Mesothelial cell of epicardium (in vitro differentiated cells): Measurements from ENCODE around the gene MDH2. TPM values are rescaled to one million over a fixed set of nuclear protein-coding genes. Genes with fewer than 3 reads are reported as not detected.
A peak's percentile ranks its signal among the peaks of the same experiment; 100 is the strongest.

Experiments
- DNase-seq, 2 experiments: peaks; one replicate each; pipeline ENCODE4 v3.0.0; 2021; ENCODE audit warnings: low spot score in 2 of 2; ENCODE audit not compliant: unreplicated experiment in 2 of 2
- H3K27ac Mint-ChIP-seq: 2 replicates; pipeline ENCODE4 v1.8.0; 2021; ENCODE audit warnings: mixed read lengths
- H3K27me3 Mint-ChIP-seq: 2 replicates; pipeline ENCODE4 v1.8.0; 2021; ENCODE audit warnings: low read depth, mixed read lengths
- H3K36me3 Mint-ChIP-seq: 2 replicates; pipeline ENCODE4 v1.8.0; 2021; ENCODE audit warnings: mixed read lengths
- H3K4me1 Mint-ChIP-seq: 2 replicates; pipeline ENCODE4 v1.8.0; 2021; ENCODE audit warnings: mixed read lengths
- H3K4me3 Mint-ChIP-seq: 2 replicates; pipeline ENCODE4 v1.8.0; 2021; ENCODE audit warnings: mild to moderate bottlenecking, moderate library complexity, mixed read lengths
- H3K9me3 Mint-ChIP-seq: 2 replicates; pipeline ENCODE4 v1.8.0; 2021; ENCODE audit warnings: mixed read lengths
- total RNA-seq: library from RNA; stranded (reverse); gene quantifications from 3 replicates; pipeline ENCODE4 v1.2.1, GENCODE V29; 2021
- TF ChIP-seq, protein P1 (sequence below): fragments of 200-600 bp; sonication (generic); IDR thresholded peaks from one replicate; pipeline ENCODE4 v1.5.0; 2021; ENCODE audit warnings: antibody characterized with exemption; ENCODE audit not compliant: unreplicated experiment

MDH2 gene
- total RNA-seq, 1 donor from 2014 or later, result 133 TPM

DNA sequence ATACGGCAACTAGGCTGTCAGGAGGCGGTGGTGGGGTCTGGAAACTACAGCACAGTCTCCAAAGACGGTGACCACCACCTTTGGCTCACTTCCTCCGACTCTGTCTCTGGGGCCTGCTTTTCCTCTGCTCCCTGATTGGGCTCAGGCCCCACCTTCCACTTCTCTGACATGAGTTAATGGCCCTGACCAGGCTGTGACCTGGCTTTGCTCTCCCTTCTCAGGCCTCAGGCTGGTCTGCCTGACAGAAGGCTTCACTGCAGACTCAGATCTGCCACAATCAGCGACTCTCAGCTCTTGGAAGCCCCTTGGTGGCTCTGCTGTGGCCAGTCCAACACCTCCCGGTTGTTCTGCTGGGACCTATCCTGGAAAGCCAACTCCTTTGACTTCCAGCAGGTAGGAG is 7.8 kb upstream of the MDH2 start:
- peaks cover 3% of the 10 kb centered on the region for H3K4me1 Mint-ChIP-seq
- TF ChIP-seq, protein P1, sequence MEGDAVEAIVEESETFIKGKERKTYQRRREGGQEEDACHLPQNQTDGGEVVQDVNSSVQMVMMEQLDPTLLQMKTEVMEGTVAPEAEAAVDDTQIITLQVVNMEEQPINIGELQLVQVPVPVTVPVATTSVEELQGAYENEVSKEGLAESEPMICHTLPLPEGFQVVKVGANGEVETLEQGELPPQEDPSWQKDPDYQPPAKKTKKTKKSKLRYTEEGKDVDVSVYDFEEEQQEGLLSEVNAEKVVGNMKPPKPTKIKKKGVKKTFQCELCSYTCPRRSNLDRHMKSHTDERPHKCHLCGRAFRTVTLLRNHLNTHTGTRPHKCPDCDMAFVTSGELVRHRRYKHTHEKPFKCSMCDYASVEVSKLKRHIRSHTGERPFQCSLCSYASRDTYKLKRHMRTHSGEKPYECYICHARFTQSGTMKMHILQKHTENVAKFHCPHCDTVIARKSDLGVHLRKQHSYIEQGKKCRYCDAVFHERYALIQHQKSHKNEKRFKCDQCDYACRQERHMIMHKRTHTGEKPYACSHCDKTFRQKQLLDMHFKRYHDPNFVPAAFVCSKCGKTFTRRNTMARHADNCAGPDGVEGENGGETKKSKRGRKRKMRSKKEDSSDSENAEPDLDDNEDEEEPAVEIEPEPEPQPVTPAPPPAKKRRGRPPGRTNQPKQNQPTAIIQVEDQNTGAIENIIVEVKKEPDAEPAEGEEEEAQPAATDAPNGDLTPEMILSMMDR, result no peak
- DNase-seq, result no peak
- no peak overlapping the region for H3K27ac Mint-ChIP-seq
- no peak overlapping the region for H3K4me3 Mint-ChIP-seq
- no peaks in the 10 kb centered on the region for H3K9me3 Mint-ChIP-seq
- H3K27me3 Mint-ChIP-seq, result no peaks in the 10 kb centered on the region
- peaks cover 2% of the 10 kb centered on the region for H3K36me3 Mint-ChIP-seq

DNA sequence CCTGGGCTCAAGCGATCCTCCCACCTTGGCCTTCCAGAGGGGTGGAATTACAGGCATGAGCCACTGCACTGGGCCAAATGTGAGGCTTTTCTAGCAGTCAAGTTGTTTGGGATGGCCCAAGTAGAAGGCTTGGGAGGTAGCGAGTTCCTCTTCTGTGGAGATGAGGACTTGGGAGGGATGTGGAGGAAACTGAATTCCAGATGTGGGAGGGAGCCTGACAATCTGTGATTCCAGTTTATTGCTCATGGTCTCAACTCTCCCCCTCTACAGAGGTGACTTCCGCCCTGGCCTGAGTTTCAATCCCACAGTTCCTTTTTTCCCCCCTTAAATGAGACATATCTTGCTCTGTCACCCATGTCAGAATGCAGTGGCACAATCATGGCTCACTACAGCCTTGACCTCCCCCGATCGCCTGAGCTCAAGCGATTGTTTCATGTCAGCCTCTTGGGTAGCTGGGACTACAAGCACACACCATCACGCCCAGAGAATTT is 3.5 kb upstream of the MDH2 start:
- no peak for DNase-seq
- H3K36me3 Mint-ChIP-seq, result peaks cover 2% of the 10 kb centered on the region
- H3K4me1 Mint-ChIP-seq, result peaks cover 17% of the 10 kb centered on the region
- TF ChIP-seq, protein P1, result no peak
- H3K27ac Mint-ChIP-seq, result no peak overlapping the region
- H3K4me3 Mint-ChIP-seq, result no peak overlapping the region
- no peaks in the 10 kb centered on the region for H3K27me3 Mint-ChIP-seq
- no peaks in the 10 kb centered on the region for H3K9me3 Mint-ChIP-seq

DNA sequence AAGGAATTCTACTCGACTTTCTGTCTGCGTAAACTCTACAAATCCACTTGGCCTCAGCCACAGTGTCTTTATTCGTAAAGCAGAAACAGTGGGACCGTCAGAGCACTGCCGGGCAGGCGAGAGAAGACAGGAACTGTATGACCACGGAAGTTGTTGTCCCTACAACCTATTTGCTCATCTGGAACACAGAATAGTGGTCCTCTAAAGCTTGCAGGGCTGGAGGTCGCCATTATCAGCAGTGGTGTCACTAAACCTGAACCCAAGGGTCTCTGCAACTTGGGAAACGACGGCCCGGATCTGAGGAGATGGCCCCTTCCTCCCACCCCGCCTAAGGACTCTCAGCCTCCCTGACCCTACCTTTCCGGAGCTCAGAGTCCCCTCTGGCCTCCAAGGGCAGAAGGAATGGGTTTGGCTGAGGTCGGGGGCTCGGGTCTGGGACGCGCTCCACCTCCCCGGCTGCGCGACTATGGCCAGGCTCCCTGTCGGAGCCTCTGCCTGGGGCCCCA is 548 bp upstream of the MDH2 start:
- Mint-ChIP-seq H3K9me3 (no peaks in the 10 kb centered on the region), H3K36me3 (peaks cover 3% of the 10 kb centered on the region), H3K4me3 (peak overlapping the region; percentile 99), H3K27me3 (no peaks in the 10 kb centered on the region), H3K4me1 (peaks cover 19% of the 10 kb centered on the region), H3K27ac (peak overlapping the region; percentile 99)
- no peak for DNase-seq
- TF ChIP-seq, protein P1, result no peak

DNA sequence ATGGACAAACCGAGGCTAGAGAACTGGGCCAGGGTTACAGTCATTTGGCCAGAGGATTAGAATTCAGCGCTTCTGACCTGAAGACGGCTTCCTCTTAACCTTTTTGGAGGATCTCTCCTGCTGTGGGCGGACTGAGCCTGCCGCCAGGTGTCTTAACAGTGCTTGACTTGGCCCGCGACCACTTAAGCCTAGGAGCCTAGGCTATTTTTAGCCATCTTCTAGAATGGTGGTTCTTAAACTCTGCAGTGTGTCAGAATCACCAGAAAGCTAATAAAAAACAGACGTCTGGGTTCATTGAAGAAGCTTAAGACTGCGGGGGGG is 722 bp downstream of the MDH2 start:
- DNase-seq, result peak in 1 of 2 experiments; percentile 38
- Mint-ChIP-seq H3K27ac (peak overlapping the region; percentile 97), H3K4me1 (peaks cover 19% of the 10 kb centered on the region), H3K27me3 (no peaks in the 10 kb centered on the region), H3K4me3 (peak overlapping the region; percentile 99), H3K9me3 (no peaks in the 10 kb centered on the region), H3K36me3 (peaks cover 4% of the 10 kb centered on the region)
- TF ChIP-seq, protein P1, result no peak

DNA sequence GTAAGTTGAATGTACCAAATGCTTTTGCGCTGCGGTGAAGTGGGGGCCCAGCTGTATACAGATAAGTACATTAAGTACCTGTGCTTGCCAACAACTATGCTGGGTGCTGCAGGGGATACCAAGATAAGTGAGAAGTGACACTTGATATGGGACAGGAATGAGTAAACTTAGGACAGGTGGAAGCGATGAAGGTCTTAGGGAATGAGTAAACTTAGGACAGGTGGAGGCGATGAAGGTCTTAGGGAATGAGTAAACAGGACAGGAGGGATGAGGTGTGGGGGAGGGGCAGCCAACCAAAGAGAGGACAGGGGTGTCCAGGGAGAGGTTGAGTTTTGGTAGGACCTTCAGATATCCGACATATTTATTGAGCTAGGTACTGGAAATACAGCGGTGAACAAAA is 1.4 kb downstream of the MDH2 start:
- Mint-ChIP-seq H3K36me3 (peaks cover 4% of the 10 kb centered on the region), H3K4me1 (peaks cover 19% of the 10 kb centered on the region), H3K9me3 (no peaks in the 10 kb centered on the region), H3K4me3 (peak overlapping the region; percentile 99), H3K27me3 (no peaks in the 10 kb centered on the region), H3K27ac (peak overlapping the region; percentile 1)
- TF ChIP-seq, protein P1, result no peak
- no peak for DNase-seq

DNA sequence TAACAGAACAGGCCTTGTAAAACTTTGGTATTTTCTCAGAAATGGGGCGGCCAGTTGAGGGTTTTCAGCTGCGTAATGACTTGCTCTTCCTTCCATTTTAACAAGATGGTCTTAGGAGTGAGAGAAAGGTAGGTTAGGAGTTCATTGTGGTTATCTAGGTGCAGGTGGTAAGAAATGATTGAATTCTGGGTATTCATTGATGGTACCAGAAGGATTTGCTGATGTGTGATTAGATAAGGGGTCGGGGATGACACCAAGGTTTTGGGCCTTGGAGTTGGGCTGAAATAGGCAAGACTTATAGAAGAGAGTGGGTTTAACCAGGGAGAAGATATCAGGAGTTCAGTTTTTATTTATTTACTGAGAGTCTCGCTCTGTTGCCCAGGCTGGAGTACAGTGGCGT is 2.6 kb downstream of the MDH2 start:
- H3K4me1 Mint-ChIP-seq, result peaks cover 15% of the 10 kb centered on the region
- no peaks in the 10 kb centered on the region for H3K27me3 Mint-ChIP-seq
- H3K9me3 Mint-ChIP-seq, result no peaks in the 10 kb centered on the region
- H3K4me3 Mint-ChIP-seq, result no peak overlapping the region
- DNase-seq, result no peak
- TF ChIP-seq, protein P1, result no peak
- peaks cover 4% of the 10 kb centered on the region for H3K36me3 Mint-ChIP-seq
- no peak overlapping the region for H3K27ac Mint-ChIP-seq
